ENCODE measurements around the gene CD8B2. TPM values are rescaled to one million over a fixed set of nuclear protein-coding genes. Genes with fewer than 3 reads are reported as not detected.
A peak's percentile ranks its signal among the peaks of the same experiment; 100 is the strongest.

The CD8B2 gene
- total and polyA plus RNA-seq, 7 donors: 0.01 TPM; not detected in 6

DNA sequence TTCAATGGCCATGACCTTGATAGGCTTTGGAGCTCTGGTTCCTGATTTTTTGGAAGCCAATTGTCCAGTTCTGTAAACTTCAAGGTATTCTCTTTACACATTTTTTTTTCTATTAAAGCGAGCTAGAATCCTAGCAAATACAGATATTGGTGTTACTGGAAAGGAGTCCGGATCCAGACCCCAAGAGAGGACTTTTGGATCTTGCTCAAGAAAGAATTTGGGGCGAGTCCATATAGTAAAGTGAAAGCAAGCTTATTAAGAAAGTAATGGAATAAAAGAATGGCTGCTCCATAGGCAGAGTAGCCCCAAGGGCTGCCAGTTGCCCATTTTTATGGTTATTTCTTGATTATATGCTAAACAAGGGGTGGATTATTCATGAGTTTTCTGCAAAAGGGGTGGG lies 45.1 kb downstream of the CD8B2 start:
- no peaks in the 10 kb centered on the region for H3K36me3 ChIP-seq (ENCODE audit: insufficient read depth in 1 of 2, low read depth in 1 of 2)
- TF ChIP-seq, protein P1, sequence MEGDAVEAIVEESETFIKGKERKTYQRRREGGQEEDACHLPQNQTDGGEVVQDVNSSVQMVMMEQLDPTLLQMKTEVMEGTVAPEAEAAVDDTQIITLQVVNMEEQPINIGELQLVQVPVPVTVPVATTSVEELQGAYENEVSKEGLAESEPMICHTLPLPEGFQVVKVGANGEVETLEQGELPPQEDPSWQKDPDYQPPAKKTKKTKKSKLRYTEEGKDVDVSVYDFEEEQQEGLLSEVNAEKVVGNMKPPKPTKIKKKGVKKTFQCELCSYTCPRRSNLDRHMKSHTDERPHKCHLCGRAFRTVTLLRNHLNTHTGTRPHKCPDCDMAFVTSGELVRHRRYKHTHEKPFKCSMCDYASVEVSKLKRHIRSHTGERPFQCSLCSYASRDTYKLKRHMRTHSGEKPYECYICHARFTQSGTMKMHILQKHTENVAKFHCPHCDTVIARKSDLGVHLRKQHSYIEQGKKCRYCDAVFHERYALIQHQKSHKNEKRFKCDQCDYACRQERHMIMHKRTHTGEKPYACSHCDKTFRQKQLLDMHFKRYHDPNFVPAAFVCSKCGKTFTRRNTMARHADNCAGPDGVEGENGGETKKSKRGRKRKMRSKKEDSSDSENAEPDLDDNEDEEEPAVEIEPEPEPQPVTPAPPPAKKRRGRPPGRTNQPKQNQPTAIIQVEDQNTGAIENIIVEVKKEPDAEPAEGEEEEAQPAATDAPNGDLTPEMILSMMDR (IDR thresholded peaks at IDR 0.05): no peak
- intact Hi-C loops (cut with DNase I): no loop called here
- no peak for DNase-seq
- H3K4me1 ChIP-seq: no peaks in the 10 kb centered on the region
- no peaks in the 10 kb centered on the region for H3K27me3 ChIP-seq (ENCODE audit: insufficient read depth in 3 of 3, low read length in 2 of 3)
- H3K27ac ChIP-seq: no peak overlapping the region
- no peaks in the 10 kb centered on the region for H3K9me3 ChIP-seq
- no peak for ATAC-seq
- H3K4me3 ChIP-seq: no peak overlapping the region
- 76 to 83% (median 82%) methylated on average over 3 of the region's 3 CpGs for WGBS, 3 donors

DNA sequence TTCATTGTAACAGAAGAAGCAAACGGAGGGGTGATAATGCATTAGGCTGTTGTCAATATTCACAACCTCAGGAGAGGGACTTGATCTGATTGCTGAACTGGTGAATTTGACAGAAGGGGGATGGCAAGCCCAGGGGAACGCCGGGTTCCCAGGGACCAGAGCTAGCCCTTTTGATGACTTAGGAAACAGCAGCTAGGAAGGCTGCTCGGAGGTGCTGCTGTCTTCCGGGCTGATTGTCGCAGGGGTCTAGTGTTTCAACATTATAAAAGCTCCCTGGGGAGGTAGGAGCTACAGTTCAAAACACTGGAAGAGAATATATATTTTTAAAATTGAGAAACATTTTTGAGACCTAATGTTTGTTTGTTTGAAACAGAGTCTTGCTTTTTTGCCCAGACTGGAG lies 47.3 kb downstream of the CD8B2 start:
- Histone ChIP-seq H3K4me1 (no peaks in the 10 kb centered on the region), H3K27ac (no peak overlapping the region), H3K36me3 (ENCODE audit: insufficient read depth in 1 of 2, low read depth in 1 of 2) (no peaks in the 10 kb centered on the region), H3K4me3 (no peak overlapping the region), H3K27me3 (ENCODE audit: insufficient read depth in 3 of 3, low read length in 2 of 3) (no peaks in the 10 kb centered on the region), H3K9me3 (no peaks in the 10 kb centered on the region)
- TF ChIP-seq, protein P1 (IDR thresholded peaks at IDR 0.05): no peak
- intact Hi-C loops (cut with DNase I): no loop called here
- DNase-seq: no peak
- WGBS, 3 donors: 35 to 54% (median 49%) methylated on average over 6 of the region's 6 CpGs
- ATAC-seq: no peak

GRCh38 chr2:106536490-106536889 lies 49.3 kb downstream of the CD8B2 start:
- Histone ChIP-seq H3K4me1 (no peaks in the 10 kb centered on the region), H3K36me3 (ENCODE audit: insufficient read depth in 1 of 2, low read depth in 1 of 2) (no peaks in the 10 kb centered on the region), H3K4me3 (no peak overlapping the region), H3K9me3 (no peaks in the 10 kb centered on the region), H3K27ac (no peak overlapping the region), H3K27me3 (ENCODE audit: insufficient read depth in 3 of 3, low read length in 2 of 3) (no peaks in the 10 kb centered on the region)
- TF ChIP-seq, protein P1 (IDR thresholded peaks at IDR 0.05): no peak
- intact Hi-C loops (cut with DNase I): no loop called here
- DNase-seq (no peak), ATAC-seq (no peak)
- WGBS, 3 donors: 90 to 93% (median 91%) methylated on average over 3 of the region's 3 CpGs

DNA sequence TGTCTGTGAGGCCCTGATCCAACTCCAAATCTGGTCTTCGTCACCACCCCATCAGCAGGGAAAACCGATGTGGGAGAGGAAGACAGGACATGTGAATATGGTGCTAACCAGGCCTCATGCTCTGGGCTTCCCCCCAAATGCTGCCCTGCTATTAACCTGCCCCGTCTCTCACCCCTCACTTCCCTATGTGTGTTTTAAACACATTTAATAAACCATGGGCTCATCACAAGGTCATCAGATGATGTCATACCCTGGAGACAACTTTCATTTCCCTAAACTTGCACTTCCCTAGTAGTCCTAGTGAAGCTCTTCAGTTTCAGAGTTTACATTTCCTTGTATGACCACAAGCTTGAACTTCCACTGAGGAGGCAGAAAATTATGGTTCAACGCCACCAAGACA lies 49.9 kb downstream of the CD8B2 start:
- WGBS, 3 donors: 62 to 74% (median 64%) methylated on average over 4 of the region's 4 CpGs
- Histone ChIP-seq H3K9me3 (no peaks in the 10 kb centered on the region), H3K36me3 (ENCODE audit: insufficient read depth in 1 of 2, low read depth in 1 of 2) (no peaks in the 10 kb centered on the region), H3K4me3 (no peak overlapping the region), H3K27me3 (ENCODE audit: insufficient read depth in 3 of 3, low read length in 2 of 3) (no peaks in the 10 kb centered on the region), H3K4me1 (no peaks in the 10 kb centered on the region), H3K27ac (no peak overlapping the region)
- DNase-seq (no peak), ATAC-seq (peak in 1 of 4 donors; percentile 27)
- intact Hi-C loops (cut with DNase I): no loop called here
- TF ChIP-seq, protein P1 (IDR thresholded peaks at IDR 0.05): no peak

GRCh38 chr2:106537791-106538191 lies 50.6 kb downstream of the CD8B2 start:
- H3K4me3 ChIP-seq: no peak overlapping the region
- H3K36me3 ChIP-seq (ENCODE audit: insufficient read depth in 1 of 2, low read depth in 1 of 2): no peaks in the 10 kb centered on the region
- TF ChIP-seq, protein P1 (IDR thresholded peaks at IDR 0.05): no peak
- DNase-seq: no peak
- no peaks in the 10 kb centered on the region for H3K4me1 ChIP-seq
- H3K27ac ChIP-seq: no peak overlapping the region
- no peaks in the 10 kb centered on the region for H3K27me3 ChIP-seq (ENCODE audit: insufficient read depth in 3 of 3, low read length in 2 of 3)
- intact Hi-C loops (cut with DNase I): no loop called here
- 82 to 84% (median 83%) methylated on average over 10 of the region's 10 CpGs for WGBS, 3 donors
- ATAC-seq: no peak
- no peaks in the 10 kb centered on the region for H3K9me3 ChIP-seq
